Subcutaneous adipose tissue (tissue), 4 donors: ENCODE measurements around the gene BID. TPM values are rescaled to one million over a fixed set of nuclear protein-coding genes. Genes with fewer than 3 reads are reported as not detected.

Experiments
- total RNA-seq, 4 donors: library from RNA; depleted of rRNA; stranded (reverse); fragments of >200 nt; gene quantifications; one replicate each; pipeline ENCODE4 v1.1.0, GENCODE V29; 2016
- TF ChIP-seq, protein P1 (sequence below): fragments of 450-650 bp; IDR thresholded peaks from one replicate; pipeline ENCODE4 v1.5.1; 2016; ENCODE audit warnings: low read depth, mild to moderate bottlenecking, control low read depth, antibody characterized with exemption, moderate library complexity

BID gene
- total RNA-seq, 4 donors from 2014 or later: 24.2 to 53.0 (median 37.0) TPM

DNA sequence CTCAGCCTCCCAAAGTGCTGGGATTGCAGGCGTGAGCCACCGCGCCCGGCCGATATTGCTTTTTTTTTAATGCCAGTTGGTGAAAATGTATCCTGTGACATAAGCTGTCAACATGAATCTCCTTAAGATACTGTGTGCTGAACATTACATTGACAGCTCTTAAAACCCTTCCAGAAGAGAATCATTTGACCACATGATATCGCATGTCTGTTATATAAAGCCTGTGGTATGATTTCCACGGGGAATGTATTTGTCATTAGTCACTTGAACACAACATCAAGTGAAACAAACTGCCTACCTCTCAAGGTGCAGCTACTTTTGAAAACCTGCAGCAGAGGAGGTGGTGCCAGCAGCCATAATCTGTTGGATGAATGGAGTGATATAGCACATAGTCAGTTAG, 68.7 kb downstream of the BID start:
- TF ChIP-seq, protein P1, sequence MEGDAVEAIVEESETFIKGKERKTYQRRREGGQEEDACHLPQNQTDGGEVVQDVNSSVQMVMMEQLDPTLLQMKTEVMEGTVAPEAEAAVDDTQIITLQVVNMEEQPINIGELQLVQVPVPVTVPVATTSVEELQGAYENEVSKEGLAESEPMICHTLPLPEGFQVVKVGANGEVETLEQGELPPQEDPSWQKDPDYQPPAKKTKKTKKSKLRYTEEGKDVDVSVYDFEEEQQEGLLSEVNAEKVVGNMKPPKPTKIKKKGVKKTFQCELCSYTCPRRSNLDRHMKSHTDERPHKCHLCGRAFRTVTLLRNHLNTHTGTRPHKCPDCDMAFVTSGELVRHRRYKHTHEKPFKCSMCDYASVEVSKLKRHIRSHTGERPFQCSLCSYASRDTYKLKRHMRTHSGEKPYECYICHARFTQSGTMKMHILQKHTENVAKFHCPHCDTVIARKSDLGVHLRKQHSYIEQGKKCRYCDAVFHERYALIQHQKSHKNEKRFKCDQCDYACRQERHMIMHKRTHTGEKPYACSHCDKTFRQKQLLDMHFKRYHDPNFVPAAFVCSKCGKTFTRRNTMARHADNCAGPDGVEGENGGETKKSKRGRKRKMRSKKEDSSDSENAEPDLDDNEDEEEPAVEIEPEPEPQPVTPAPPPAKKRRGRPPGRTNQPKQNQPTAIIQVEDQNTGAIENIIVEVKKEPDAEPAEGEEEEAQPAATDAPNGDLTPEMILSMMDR: no peak

DNA sequence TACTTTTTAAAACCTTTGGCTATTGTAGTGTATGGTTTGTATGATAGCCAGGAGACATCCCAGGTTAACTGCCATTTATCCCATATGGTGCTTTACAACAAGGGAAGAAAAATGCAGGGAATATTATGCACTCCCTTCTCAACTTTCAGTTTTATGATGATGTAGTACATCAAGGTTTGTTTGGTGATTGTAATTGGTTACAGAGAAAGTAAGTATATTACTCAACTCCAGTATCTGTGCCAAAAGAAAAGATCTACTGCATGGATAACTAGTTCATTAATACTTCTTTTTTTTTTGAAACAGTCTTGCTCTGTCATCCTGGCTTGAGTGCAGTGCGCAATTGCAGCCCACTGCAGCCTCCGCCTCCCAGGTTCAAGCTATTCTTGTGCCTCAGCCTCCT, 70.5 kb downstream of the BID start:
- TF ChIP-seq, protein P1: no peak

DNA sequence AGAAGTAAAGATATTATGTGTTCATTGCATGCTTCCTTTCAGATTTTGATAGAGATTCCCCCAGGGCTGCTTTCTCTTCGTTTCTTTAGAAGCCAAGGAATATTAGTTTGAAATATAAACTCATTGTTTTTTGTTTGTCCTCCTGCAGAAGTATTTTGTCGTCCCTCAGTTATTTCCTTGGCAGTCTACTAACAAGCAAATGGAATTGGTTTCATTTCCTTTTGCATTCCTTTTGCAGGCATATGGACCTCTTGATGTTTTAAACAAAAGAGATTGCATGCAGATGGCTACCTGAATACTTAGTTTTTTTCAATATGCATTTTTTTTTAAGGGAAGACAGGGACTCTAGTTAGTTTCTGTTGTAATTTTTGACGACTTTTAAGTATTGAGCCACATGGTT, 73.5 kb downstream of the BID start:
- TF ChIP-seq, protein P1: no peak

DNA sequence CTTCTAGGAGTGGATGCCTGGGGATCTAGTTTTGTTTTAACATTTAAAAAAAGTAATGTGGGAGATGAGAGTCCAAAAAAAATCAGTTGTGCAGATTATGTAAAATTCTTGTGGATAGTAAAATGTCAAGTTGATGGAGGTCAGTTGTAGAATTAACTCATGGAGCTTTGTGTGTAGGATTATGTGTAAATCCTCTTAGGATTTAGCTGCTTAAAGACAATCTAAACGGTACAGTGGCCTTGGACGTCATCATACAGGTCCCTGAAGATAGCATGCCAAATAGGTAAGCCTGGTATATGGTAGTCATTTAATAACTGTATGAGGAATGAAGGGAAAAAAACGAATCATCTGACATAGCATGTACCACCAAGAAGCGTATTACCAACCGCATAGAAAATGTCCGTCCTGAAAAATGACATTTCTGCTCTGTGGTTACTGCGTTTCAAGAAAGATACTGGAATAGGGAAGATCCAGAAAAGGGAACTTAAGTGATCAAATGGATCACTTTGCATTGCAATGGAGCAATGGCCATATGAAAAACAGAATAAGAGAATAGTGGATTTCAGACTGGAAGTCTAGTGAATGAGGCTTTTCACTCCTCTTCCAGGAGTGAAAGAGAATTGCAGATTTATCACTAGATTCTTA, 74.5 kb downstream of the BID start:
- TF ChIP-seq, protein P1: no peak

DNA sequence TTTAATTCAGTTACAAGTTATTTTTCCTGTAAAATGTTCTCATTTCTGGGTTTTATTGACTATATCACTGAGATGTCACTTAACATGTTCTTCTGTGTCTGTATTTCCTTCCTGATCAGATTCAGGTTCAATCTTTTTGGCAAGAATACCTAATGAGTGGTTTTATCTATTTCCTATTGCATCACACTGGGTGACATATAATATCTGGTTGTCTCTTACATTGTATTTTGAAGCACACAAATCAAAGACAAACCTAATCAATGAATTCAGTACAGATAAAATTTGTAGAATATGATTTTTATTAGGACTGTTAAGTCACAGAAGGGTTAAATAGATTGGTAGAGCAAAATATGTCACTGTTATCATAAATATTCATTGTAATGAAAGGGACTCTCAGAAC, 75.3 kb downstream of the BID start:
- TF ChIP-seq, protein P1: no peak

DNA sequence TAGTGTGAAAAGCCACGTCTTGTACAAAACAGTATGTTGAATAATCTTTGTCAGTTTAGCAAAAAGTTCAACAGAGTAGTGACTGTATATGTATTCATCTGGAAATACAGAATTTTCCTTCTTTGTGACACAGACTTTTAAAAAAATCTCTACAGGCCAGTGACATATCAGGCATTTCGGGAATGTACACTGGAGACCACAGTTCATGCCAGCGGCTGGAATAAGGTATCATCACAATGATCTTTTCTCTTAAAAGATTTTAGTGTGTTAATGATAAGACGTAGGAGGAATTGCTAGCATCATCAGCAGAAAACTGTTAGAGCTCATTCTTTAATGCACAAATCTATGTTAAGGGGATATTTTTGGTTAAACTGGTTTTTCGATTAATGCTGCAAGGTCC, 78.3 kb downstream of the BID start:
- TF ChIP-seq, protein P1: no peak

DNA sequence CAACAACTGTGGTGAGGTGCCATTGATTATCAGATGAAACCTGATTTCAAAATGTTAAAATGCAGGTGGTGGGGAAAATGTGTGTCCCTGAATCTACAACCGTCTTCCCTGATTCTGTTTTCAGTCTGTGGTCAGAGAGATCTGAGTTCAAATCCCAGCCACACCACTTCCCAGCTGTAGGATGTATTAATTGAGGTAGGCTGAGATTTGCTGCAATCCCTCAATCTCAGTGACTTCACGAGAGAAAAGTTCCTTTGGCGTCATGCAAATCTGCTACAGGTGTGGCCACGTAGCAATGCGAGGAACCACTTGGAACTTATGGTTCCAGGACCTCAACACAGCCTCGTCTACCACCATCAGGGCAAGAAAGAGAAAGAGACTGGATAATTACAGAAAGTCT, 79.5 kb downstream of the BID start:
- TF ChIP-seq, protein P1: no peak
